HepG2 (cell line): ENCODE results near the gene SSBP4. TPM values are rescaled to one million over a fixed set of nuclear protein-coding genes. Genes with fewer than 3 reads are reported as not detected.
A peak's percentile ranks its signal among the peaks of the same experiment; 100 is the strongest.

Experiments used
- BORCS8-MEF2B ChIP-seq: sonication (generic); formaldehyde crosslinking; IDR thresholded peaks from 2 replicates; pipeline ENCODE4 v1.8.0; 2022; ENCODE audit warnings: mild to moderate bottlenecking, missing genetic modification reagents
- GPN1 ChIP-seq: sonication (generic); formaldehyde crosslinking; IDR thresholded peaks from 2 replicates; pipeline ENCODE4 v1.5.1; 2020; ENCODE audit warnings: missing genetic modification reagents, borderline replicate concordance
- RELA ChIP-seq: sonication (generic); formaldehyde crosslinking; IDR thresholded peaks from 2 replicates; pipeline ENCODE4 v1.4.0; 2020; ENCODE audit warnings: missing genetic modification reagents
- RFXANK ChIP-seq: IDR thresholded peaks from 2 replicates; pipeline ENCODE4 v1.6.1; 2016
- SMYD3 ChIP-seq: sonication (generic); formaldehyde crosslinking; IDR thresholded peaks from 2 replicates; pipeline ENCODE4 v1.8.1; 2023; ENCODE audit warnings: mild to moderate bottlenecking, missing genetic modification reagents
- TCF12 ChIP-seq, 2 experiments: fragments of 450-650 bp in 1 of 2; sonication (generic) in 1 of 2; formaldehyde crosslinking in 1 of 2; IDR thresholded peaks; 2 replicates each; pipeline versions ENCODE4 v1.6.1 to v1.8.0; 2017 to 2022; ENCODE audit warnings: antibody characterized with exemption in 1 of 2, mild to moderate bottlenecking in 1 of 2, missing genetic modification reagents in 1 of 2, moderate library complexity in 1 of 2
- ZNF589 ChIP-seq: sonication (generic); formaldehyde crosslinking; conservative IDR thresholded peaks from 2 replicates; pipeline ENCODE4 v1.8.0; 2022; ENCODE audit warnings: mild to moderate bottlenecking, moderate library complexity, missing genetic modification reagents
- ZNF777 ChIP-seq: sonication (generic); formaldehyde crosslinking; IDR thresholded peaks from 2 replicates; pipeline ENCODE4 v1.4.0; 2020; ENCODE audit warnings: missing genetic modification reagents
- polyA plus RNA-seq, 8 experiments: library from polyadenylated mRNA; depleted of rRNA in 3 of 8; stranded (reverse) in 7 of 8; unstranded in 1 of 8; fragments of >200 nt; fragmentation: Illumina TruSeq in 4 of 8; extraction: Trizol in 4 of 8; gene quantifications; 2 replicates each; pipeline versions ENCODE4 v1.2.1 to v1.2.3, GENCODE V29; 2011 to 2016; ENCODE audit warnings: low read depth in 4 of 8, missing spikeins in 1 of 8, mixed read lengths in 1 of 8; ENCODE audit not compliant: insufficient read depth in 1 of 8
- total RNA-seq, 5 experiments: library from RNA; depleted of rRNA; stranded (reverse); fragments of >200 nt; fragmentation: Illumina TruSeq; extraction: Trizol; gene quantifications; 2 replicates each; pipeline ENCODE4 v1.2.3, GENCODE V29; 2016; ENCODE audit warnings: low read depth in 1 of 5
- TF ChIP-seq, protein P1 (sequence below): sonication (generic); formaldehyde crosslinking; IDR thresholded peaks from 2 replicates; pipeline ENCODE4 v1.4.0; 2020; ENCODE audit warnings: missing genetic modification reagents
- TF ChIP-seq, protein P2 (sequence below): sonication (generic); formaldehyde crosslinking; IDR thresholded peaks from 2 replicates; pipeline ENCODE4 v1.9.0; 2021; ENCODE audit warnings: missing genetic modification reagents, borderline replicate concordance
- TF ChIP-seq, protein P3 (sequence below): sonication (generic); formaldehyde crosslinking; IDR thresholded peaks from 2 replicates; pipeline ENCODE4 v1.4.0; 2020; ENCODE audit warnings: missing genetic modification reagents
- TF ChIP-seq, protein P4 (sequence below): sonication (generic); formaldehyde crosslinking; IDR thresholded peaks from 2 replicates; pipeline ENCODE4 v1.5.1; 2020; ENCODE audit warnings: missing genetic modification reagents, mild to moderate bottlenecking, borderline replicate concordance
- TF ChIP-seq, protein P5 (sequence below): sonication (generic); formaldehyde crosslinking; conservative IDR thresholded peaks from 2 replicates; pipeline ENCODE4 v1.5.0; 2020; ENCODE audit warnings: missing genetic modification reagents
- TF ChIP-seq, protein P6 (sequence below): IDR thresholded peaks from 2 replicates; pipeline ENCODE4 v1.6.1; 2016; ENCODE audit warnings: low read depth, control low read depth

Gene SSBP4
- total and polyA plus RNA-seq, 2 of the 13 experiments (the other 11 are each of a cell fraction or from before 2014, with no cell fraction given) = 20.8 to 39.5 TPM

DNA sequence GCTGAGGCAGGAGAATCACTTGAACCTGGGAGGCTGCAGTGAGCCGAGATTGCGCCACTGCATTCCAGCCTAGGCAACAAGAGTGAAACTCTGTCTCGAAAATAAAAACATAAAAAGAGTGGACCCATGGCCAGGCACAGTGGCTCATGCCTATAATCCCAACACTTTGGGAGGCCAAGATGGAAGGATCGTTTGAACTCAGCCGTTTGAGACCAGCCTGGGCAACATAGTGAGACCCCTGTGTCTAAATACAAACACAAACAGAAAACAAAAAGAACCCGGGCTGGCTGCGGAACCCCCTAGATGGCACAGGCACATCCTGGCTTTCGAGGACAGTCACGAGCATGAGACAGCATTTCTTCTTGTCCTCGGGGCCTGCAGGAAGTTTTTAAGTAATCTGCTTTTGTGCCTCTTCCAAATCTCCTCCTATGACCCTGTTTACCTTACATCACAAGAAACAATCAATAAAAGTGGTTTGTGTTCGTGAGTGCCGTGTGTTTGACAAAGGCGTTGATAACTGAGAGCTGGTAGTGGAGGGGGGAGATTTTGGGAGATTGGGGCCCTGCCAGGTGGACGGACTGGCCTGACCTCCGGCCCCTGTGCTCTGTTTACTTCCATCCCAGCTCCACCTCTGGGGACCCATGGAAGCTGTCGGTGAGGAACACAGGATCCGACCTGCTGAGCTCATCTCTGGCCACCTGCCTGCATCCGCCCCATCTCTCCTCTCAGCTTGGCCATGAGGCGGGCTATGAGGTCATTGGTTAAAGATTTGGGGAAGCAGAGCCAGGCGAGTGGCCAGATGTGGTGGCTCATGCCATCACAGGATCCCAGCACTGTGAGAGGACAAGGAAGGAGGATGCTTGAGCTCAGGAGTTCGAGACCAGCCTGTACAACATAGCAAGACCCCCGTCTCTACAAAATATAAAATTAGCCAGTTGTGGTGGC, 39.1 kb upstream of the SSBP4 start (continued):
- TF ChIP-seq TCF12 (IDR thresholded peaks at IDR 0.05) (no peak), TCF12 (CRISPR knock-in tag; IDR thresholded peaks at IDR 0.05) (peak; percentile 97), SMYD3 (CRISPR knock-in tag) (no peak; the same call in 1 of the 2 replicates), RELA (CRISPR knock-in tag) (no peak), BORCS8-MEF2B (CRISPR knock-in tag) (peak; percentile 66; the same call in 1 of the 2 replicates), ZNF777 (CRISPR knock-in tag) (no peak; the same call in 1 of the 2 replicates), ZNF589 (CRISPR knock-in tag) (no peak; the same call in 1 of the 2 replicates), RFXANK (peak; percentile 26; the same call in 1 of the 2 replicates), GPN1 (no peak)
- TF ChIP-seq, protein P1, sequence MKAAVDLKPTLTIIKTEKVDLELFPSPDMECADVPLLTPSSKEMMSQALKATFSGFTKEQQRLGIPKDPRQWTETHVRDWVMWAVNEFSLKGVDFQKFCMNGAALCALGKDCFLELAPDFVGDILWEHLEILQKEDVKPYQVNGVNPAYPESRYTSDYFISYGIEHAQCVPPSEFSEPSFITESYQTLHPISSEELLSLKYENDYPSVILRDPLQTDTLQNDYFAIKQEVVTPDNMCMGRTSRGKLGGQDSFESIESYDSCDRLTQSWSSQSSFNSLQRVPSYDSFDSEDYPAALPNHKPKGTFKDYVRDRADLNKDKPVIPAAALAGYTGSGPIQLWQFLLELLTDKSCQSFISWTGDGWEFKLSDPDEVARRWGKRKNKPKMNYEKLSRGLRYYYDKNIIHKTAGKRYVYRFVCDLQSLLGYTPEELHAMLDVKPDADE (CRISPR knock-in tag) = no peak
- TF ChIP-seq, protein P2, sequence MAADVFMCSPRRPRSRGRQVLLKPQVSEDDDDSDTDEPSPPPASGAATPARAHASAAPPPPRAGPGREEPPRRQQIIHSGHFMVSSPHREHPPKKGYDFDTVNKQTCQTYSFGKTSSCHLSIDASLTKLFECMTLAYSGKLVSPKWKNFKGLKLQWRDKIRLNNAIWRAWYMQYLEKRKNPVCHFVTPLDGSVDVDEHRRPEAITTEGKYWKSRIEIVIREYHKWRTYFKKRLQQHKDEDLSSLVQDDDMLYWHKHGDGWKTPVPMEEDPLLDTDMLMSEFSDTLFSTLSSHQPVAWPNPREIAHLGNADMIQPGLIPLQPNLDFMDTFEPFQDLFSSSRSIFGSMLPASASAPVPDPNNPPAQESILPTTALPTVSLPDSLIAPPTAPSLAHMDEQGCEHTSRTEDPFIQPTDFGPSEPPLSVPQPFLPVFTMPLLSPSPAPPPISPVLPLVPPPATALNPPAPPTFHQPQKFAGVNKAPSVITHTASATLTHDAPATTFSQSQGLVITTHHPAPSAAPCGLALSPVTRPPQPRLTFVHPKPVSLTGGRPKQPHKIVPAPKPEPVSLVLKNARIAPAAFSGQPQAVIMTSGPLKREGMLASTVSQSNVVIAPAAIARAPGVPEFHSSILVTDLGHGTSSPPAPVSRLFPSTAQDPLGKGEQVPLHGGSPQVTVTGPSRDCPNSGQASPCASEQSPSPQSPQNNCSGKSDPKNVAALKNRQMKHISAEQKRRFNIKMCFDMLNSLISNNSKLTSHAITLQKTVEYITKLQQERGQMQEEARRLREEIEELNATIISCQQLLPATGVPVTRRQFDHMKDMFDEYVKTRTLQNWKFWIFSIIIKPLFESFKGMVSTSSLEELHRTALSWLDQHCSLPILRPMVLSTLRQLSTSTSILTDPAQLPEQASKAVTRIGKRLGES (CRISPR knock-in tag) = 0 out of 2 replicates have a peak, but pooled peaks have one; percentile 51
- TF ChIP-seq, protein P3, sequence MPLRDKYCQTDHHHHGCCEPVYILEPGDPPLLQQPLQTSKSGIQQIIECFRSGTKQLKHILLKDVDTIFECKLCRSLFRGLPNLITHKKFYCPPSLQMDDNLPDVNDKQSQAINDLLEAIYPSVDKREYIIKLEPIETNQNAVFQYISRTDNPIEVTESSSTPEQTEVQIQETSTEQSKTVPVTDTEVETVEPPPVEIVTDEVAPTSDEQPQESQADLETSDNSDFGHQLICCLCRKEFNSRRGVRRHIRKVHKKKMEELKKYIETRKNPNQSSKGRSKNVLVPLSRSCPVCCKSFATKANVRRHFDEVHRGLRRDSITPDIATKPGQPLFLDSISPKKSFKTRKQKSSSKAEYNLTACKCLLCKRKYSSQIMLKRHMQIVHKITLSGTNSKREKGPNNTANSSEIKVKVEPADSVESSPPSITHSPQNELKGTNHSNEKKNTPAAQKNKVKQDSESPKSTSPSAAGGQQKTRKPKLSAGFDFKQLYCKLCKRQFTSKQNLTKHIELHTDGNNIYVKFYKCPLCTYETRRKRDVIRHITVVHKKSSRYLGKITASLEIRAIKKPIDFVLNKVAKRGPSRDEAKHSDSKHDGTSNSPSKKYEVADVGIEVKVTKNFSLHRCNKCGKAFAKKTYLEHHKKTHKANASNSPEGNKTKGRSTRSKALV (CRISPR knock-in tag) = 0 out of 2 replicates have a peak, but pooled peaks have one; percentile 52
- TF ChIP-seq, protein P4, sequence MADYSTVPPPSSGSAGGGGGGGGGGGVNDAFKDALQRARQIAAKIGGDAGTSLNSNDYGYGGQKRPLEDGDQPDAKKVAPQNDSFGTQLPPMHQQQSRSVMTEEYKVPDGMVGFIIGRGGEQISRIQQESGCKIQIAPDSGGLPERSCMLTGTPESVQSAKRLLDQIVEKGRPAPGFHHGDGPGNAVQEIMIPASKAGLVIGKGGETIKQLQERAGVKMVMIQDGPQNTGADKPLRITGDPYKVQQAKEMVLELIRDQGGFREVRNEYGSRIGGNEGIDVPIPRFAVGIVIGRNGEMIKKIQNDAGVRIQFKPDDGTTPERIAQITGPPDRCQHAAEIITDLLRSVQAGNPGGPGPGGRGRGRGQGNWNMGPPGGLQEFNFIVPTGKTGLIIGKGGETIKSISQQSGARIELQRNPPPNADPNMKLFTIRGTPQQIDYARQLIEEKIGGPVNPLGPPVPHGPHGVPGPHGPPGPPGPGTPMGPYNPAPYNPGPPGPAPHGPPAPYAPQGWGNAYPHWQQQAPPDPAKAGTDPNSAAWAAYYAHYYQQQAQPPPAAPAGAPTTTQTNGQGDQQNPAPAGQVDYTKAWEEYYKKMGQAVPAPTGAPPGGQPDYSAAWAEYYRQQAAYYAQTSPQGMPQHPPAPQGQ (CRISPR knock-in tag) = no peak; the same call in 1 of the 2 replicates
- TF ChIP-seq, protein P5, sequence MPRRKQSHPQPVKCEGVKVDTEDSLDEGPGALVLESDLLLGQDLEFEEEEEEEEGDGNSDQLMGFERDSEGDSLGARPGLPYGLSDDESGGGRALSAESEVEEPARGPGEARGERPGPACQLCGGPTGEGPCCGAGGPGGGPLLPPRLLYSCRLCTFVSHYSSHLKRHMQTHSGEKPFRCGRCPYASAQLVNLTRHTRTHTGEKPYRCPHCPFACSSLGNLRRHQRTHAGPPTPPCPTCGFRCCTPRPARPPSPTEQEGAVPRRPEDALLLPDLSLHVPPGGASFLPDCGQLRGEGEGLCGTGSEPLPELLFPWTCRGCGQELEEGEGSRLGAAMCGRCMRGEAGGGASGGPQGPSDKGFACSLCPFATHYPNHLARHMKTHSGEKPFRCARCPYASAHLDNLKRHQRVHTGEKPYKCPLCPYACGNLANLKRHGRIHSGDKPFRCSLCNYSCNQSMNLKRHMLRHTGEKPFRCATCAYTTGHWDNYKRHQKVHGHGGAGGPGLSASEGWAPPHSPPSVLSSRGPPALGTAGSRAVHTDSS (CRISPR knock-in tag) = no peak
- TF ChIP-seq, protein P6, sequence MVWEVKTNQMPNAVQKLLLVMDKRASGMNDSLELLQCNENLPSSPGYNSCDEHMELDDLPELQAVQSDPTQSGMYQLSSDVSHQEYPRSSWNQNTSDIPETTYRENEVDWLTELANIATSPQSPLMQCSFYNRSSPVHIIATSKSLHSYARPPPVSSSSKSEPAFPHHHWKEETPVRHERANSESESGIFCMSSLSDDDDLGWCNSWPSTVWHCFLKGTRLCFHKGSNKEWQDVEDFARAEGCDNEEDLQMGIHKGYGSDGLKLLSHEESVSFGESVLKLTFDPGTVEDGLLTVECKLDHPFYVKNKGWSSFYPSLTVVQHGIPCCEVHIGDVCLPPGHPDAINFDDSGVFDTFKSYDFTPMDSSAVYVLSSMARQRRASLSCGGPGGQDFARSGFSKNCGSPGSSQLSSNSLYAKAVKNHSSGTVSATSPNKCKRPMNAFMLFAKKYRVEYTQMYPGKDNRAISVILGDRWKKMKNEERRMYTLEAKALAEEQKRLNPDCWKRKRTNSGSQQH (CRISPR knock-in tag) = peak; percentile 86; the same call in 1 of the 2 replicates
